Measurements from ENCODE around the gene RPUSD3.

RPUSD3 gene

DNA sequence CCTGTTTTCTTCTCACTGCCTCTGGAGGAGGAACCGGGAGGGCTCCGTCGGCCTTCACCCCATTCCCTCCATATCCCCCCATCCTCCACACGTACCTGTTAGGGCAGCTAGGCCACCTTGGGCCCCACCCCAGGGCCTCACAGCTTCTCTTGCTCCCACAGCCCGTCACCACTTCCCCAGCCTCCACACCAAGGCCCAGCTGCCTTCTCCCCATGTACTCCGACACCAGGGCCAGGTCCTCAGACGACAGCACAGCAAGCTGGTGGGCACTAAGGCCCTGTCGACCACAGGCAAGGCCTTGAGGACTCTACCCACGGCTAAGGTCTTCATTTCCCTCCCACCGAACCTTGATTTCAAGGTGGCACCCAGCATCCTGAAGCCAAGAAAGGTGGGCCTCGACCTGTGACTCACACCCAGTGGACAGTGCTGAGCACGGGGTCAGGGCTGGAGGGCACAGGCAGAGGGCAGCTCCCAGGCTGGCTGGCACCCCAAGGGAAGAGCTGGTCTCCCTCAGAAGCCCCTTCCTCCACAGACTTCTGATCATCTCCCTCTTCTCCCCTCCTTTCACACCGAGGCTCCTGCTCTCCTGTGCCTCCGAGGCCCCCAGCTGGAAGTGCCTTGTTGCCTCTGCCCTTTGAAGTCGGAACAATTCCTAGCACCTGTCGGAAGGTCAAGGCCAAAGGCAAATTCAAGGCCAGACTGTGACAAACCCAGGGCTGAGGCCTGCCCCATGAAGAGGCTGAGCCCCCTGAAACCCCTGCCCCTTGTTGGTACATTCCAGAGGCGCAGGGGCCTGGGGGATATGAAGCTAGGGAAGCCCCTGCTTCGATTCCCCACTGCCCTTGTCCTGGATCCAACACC, 9.1 kb downstream of the RPUSD3 start:
- DNase-seq = no peak

DNA sequence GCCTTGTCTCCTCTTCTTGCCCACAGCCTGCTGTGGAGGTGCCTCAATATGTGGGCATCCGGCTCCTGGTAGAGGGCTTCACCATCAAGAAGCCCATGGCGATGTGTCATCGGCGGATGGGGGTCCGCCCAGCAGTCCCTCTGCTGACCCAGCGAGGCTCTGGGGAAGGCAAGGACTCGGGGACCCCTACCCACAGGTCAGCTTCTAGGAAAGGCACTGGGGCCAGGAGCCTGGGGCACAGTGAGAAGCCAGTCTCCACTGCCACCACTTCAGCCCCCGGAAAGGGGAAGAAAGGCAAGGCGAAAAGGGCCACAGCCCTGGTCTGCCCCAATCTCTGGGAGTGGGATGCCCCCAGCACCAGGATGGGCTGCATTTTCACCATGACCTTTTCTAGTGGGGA, 10.7 kb downstream of the RPUSD3 start:
- DNase-seq = no peak

DNA sequence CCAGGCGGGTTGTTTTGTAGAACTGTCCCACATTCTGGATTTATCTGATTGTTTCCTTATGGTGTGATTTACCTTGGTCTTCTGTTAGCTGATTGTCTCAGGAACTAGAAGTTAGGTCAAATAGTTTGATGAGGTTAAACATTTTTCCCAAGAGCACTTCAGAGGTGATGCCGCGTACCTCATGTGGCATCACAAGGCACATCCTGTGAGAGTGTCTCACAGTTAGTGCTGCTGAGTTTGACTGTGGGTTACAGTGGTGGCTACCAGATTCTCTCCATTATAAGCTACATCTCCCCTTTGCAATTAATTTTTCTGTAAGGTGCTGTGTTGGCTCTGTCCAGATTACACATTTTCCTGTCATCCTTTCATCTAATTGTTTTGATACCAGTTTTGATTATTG, 12.6 kb downstream of the RPUSD3 start:
- no peak for DNase-seq

DNA sequence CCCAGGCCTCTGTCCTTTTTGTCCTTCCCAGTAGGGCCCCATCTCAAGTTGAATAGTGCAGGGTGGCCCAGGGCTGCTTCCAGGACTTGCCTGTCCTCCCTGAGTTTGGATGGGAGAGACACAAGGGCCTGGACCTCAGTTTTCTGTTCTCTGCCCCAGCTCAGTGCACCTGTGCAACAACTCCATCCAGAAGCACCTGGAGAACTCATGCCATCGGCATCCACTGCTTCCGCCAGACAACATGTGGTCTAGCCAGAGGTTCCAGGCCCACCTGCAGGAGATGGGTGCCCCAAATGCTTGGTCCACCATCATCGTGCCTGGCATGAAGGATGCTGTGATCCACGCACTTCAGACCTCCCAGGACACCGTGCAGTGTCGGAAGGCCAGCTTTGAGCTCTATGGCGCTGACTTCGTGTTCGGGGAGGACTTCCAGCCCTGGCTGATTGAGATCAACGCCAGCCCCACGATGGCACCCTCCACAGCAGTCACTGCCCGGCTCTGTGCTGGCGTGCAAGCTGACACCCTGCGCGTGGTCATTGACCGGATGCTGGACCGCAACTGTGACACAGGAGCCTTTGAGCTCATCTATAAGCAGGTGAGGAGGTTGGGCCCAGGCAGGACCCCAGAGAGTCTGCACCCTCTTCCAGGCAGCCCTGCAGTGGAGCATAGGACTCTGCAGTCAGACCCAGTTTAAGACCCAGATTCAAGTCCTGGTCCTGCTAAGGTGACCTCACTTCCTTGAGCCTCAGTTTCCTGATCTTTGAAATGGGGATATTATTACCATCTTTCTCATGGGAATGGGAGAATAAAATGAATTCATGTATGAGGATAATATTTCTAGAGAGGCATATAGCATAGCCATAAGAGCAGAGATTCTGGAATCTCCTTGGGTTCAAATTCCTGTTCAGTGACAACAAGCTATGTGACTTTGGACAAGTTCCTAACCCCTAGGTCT, 14.7 kb downstream of the RPUSD3 start:
- no peak for DNase-seq

DNA sequence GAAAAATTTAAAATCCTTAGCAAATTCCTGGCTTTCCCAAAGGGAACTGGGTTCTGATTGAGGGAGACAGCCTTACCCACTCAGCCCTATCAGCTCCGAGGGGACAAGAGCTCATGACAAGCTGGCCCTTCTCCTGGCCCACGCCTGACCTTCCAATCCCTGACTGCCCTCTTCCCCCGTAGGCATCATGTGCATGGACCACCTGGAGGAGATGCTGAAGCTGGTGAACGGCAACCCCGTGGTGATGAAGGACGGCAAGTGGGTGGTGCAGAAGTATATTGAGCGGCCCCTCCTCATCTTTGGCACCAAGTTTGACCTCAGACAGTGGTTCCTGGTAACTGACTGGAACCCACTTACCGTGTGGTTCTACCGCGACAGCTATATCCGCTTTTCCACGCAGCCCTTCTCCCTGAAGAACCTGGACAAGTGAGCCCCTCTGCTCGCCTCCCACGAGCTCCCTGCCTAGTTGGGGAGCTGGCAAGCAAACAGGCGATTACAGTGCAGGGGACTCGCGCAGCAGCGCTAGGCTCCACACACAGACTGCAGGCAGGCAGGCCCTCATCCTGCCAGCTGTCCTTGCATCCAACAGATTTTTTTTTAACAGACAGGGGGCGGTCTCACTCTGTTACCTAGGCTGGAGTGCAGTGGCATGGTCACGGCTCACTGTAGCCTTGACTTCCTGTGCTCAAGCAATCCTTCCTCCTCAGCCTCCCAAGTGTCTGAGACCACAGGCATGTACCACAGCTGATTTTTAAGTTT, 16.8 kb downstream of the RPUSD3 start:
- DNase-seq = no peak

DNA sequence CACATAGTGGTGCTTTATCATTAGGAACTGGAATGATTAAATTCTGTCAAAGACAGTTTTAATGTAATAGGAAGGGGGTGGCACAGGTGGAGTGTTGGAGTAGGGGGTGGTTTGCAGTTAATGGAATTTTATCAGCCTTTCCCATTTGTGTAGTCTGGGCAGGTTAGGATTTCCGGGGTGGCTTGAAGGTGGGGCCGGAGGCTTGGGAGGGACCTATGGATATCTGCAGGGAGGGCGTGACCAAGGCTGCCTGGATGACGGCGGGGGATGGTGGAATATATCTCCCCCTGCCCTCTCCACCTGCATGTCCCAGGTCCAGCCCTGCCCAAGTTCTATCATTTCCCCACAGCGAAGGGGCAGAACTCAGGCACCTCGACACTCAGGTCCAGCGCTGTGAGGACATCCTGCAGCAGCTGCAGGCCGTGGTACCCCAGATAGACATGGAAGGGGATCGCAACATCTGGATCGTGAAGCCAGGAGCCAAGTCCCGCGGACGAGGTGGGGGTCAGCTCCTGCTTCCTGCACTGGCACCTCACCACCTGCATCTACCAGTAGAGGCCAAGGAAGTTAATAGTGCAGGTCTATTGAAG, 18.3 kb downstream of the RPUSD3 start:
- no peak for DNase-seq

DNA sequence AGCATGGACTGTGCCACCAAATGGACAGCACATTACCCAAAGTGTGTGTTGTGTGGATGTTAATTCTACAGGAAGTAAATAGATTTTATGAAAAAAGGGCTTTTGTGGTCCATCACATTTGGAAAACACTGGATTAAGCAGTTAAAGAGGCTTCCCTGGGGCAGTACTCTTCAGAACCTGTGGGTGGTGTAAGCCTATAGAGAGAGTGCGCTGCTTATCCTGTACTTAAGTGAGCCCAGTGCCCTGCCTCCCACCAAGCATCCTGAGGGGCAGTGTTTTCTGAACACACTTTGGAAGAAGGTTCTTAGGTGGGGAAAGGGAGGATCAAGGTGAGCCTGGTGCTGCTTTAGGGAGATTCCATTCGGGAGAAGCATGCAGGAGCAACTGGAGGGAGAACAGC, 22.9 kb downstream of the RPUSD3 start:
- DNase-seq = no peak

DNA sequence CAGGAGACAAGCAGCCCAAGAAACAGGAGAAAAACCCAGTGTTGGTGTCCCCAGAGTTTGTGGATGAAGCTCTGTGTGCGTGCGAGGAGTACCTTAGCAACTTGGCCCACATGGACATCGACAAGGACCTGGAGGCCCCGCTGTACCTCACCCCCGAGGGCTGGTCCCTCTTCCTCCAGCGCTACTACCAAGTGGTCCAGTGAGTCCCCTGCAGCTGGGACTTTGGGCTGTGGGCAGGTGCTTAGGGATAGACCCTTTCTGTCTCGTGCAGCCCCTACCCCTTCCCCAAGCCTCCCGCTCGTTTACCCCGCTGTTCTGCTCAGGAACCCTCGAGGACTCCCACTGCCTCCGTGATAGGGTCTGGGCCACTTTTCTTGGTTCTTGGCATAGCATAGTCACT, 23.3 kb downstream of the RPUSD3 start:
- DNase-seq = no peak

DNA sequence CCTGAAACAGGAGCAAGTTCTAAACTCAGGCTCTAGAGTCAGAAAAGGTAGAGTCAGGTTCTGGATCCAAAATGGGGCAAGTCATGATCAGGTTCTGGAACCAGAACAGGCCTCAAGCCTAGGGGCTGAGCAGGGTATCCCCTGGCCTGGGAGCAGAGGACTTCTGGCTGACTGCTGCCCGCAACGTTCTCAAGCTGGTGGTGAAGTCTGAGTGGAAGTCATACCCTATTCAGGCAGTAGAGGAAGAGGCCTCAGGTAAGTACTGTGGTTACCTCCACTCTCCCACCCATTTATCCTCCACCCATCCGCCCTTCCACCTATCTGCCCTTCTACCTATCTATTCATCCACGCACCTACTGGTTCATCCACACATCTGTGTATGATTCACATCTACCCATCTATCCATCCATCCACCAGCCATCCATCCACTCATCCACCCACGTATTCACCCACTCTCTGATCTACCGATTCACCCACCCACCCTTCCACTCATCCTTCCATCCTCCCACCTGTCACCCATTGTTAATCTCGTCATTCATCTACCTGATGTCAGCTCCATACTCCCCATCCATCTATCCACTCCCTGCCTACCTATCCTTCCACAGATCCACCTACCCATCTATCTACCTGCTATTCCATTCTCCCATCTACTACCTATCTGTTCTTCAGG, 25.0 kb downstream of the RPUSD3 start:
- no peak for DNase-seq

DNA sequence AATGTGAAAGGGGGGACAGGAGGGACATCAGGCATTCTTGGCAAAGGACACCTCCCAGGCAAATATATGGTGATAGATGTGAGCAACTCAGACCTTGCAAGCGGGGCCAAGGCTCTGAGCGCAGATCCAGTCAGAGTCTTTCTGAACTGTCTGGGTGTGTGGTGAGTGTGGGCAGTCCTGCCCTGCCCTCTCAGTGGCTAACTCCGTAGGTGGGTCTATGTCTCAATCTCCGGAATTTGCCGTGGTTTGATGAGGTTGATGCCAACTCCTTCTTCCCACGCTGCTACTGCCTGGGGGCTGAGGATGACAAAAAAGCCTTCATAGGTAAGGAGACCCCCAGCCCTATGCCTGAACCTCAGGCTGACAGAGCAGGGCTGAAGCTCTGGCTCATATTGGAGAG, 26.4 kb downstream of the RPUSD3 start:
- DNase-seq = no peak

DNA sequence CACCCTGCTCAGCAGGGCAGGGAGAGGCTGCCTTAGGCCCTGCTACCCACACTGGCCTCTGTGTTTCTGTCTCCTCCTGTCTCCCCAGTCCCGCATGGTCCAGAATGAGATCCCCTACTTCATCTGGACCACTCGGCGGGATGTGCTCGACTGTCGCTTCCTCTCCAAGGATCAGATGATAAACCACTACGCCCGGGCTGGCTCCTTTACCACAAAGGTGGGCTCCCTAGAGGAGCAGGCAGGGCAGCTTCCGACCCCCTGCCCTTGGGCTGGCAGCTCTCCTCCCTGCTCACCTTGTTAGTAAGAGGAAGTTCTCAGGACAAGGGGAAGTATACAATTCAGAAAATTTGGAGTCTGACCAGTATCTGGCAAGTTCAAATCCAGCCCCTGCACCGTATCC, 27.8 kb downstream of the RPUSD3 start:
- no peak for DNase-seq

DNA sequence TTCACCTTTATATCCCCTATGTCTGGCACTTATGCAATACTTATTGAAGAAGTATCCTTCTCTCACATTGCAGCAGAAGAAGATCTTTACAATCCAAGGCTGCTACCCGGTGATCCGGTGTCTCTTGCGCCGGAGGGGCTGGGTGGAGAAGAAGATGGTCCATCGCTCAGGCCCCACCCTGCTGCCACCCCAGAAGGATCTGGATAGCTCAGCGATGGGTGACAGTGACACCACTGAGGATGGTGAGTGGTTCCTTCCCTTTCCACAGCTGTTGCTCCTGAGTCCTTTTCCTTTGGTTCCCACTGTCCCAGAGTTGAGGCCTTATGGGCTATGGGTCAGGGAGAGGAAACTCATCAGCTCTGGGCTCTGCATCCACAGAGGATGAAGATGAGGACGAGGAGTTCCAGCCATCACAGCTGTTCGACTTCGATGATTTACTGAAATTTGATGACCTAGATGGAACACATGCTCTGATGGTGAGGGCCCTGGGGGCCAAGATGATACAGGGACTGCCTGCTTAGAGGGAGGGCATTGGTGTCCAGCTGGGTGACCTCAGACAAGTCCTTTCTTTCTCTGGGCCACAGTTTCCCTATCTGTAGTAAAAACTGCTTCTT, 30.8 kb downstream of the RPUSD3 start:
- DNase-seq = no peak

DNA sequence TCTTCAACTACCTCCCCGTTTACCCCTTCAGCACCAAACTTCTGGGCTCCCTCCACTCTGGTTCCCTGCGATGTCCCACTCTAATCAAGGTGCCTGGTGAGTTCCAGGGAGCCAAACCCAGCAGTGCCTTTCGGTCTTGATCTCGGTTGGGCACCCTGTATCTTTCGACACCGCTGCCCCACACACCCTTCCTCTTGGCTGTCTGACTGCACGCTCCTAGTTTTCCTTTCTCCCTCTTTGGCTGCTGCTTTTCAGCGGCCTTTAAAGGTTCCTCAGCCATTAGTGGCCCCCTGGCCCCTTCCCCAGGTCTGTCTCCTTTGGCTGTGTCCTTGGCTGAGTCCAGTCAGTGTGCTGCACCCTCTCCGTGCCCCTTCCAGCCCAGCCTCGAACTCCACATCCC, 33.0 kb downstream of the RPUSD3 start:
- DNase-seq = peak in 1 of 56 donors; percentile 4

DNA sequence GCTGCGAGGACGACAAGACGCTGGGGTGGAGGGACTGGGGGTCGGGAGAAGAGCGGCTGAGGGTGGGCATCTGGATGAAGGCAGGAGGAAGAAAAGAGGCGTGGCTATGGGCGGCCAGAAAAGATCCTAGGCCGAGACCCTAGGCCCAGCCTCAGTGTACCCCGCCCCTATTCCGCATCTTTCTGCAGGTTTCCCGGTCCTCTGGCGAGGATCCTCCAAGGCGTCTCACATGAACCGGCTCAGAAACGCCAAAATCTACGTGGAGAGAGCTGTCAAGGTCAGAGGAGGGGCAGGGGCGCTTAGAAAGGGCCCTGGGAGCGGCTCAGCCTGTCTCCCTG, 33.4 kb downstream of the RPUSD3 start:
- peak in 5 of 56 donors; percentile 26 to 48 (median 39) for DNase-seq

DNA sequence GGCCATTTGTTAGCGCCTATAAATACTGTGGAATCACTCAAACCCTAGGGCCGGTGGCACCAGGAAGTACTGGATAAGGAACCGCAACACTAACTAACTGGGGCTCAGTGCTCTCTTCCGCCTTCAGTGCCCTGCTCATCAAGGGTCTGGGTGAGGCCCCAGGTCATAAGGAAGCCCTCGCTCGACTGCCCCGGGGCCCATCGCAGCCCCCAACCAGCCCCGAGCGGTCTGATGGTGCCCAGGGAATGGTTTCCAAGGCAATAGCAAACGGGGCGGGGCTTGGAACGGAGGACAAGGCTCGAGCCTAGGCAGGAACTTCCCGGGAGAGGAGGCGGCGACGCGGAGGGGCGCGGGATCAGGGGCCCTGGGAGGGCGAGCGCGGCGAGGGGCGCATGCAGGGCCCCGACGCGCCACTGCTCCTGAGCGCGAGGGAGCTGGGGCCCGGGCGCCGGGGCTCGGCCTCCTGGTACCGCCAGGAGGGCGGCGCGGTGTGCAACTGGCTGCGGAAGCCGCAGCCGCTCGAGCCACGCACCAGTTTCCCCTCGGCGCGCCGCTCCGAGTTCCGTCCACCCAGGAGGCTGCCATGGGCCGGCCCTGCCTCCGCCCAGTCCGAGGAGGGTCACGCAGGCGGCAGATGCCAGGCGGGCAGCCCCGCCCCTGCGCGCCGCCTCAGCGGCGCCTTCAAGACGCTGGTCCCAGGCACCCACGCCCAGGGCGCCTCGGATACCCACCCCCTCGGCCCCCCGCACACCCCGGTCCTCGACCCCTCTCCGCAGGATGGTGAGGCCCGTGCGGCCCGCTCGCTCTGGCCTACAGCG, 34.0 kb downstream of the RPUSD3 start, which contains the start of gene TTLL3:
Gene TTLL3, plus strand, starts transcription at position 648 of the 818 bp plus-strand sequence. CDS start 400 bp downstream, outside the sequence.
- DNase-seq = peak in 52 of 56 donors; percentile 20 to 86 (median 58)

DNA sequence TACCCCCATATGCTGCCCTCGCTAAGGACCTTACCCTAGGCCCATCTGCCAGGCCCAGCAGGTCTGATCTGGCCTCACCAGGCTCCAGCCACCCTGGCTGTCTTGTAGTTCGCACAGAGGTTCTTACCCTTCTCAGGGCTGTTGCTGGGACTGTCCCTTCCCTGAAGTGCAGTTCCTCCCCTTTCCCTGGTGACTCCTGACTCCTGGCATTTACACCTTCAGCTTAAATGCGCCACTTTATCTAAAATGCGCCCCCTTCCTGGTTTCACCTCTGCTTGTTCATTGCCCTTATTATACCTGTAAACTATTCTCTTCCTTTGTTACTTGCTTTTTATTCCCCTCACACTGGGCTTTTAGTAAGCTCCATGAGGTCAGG, 34.6 kb downstream of the RPUSD3 start:
- no peak for DNase-seq

DNA sequence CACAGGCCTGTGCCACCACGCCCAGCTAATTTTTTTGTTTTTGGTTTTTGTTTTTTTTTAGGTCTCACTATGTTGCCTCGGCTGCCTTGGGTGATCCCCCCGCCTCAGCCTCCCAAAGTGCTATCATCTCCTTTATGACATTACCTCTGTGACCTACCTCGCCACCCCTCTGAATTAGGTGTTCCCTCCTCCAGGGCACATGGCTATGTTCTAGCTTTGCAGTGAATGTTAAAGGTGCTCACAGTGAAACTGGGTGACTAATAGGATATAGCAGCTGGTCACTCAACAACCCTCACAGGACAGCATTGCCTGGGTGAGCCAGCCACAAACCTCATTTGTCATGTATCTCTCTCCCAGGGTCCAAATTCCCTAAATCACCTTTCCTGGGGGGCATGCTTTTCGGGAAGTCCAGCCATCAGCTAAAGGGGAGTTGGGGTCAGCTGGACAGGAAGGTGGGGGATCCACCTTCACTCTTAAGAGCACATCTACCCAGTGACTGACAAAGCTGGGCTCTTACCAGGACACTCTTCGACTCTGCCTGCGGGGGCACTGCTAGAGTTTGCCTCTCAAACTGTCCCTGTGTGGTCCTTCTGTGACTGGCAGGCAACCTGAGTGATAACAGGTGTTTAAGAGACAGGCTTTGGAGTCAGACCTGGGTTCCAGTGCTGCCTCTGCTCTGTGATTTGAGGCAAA, 35.3 kb downstream of the RPUSD3 start:
- DNase-seq = no peak

DNA sequence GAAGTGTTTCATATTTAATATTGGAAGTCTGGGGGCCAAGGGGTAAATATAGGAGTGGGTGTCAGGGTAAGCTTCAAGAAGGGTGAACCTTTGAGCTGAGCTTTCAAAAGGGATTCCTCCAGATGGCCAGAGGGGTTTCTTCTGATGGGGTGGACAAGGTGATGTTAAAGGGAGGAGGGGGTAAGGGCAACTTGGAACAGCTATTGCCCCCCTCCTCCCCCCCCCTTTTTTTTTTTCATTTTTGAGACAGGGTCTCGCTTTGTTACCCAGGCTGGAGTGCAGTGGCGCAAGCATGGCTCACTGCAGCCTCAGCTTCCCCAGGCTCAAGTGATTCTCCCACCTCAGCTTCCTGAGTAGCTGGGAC, 35.8 kb downstream of the RPUSD3 start:
- no peak for DNase-seq

Data from nucleus accumbens (tissue), 56 donors.